WTC11 (cell line): ENCODE data around the gene LIN7A. TPM values are rescaled to one million over a fixed set of nuclear protein-coding genes. Genes with fewer than 3 reads are reported as not detected.

Source experiments
- ATAC-seq: fragments of 200-7000 bp; cut with Tn5 transposase; 2 replicates; pipeline ENCODE4 v1.10.0; 2021; ENCODE audit warnings: mild to moderate bottlenecking, moderate library complexity
- CTCF ChIA-PET: fragments of 300-600 bp; sonication (Branson Sonifier 250); formaldehyde crosslinking; loops from one replicate; lab custom pipeline; 2021; ENCODE audit warnings: antibody characterized with exemption; lab: Charles Lee
- POLR2A ChIA-PET: fragments of 350-600 bp; sonication (Branson Sonifier 250); formaldehyde crosslinking; loops from one replicate; lab custom pipeline; 2021; ENCODE audit warnings: antibody characterized with exemption; lab: Charles Lee
- DNase-seq: peaks from one replicate; pipeline ENCODE4 v3.0.0; 2021; ENCODE audit warnings: low spot score
- H3K27ac Mint-ChIP-seq: 2 replicates; pipeline ENCODE4 v1.8.0; 2021; ENCODE audit warnings: mixed read lengths
- H3K27me3 Mint-ChIP-seq: 2 replicates; pipeline ENCODE4 v1.8.0; 2021; ENCODE audit warnings: low read depth, mild to moderate bottlenecking, moderate library complexity, mixed read lengths
- H3K36me3 Mint-ChIP-seq: 2 replicates; pipeline ENCODE4 v1.8.0; 2021; ENCODE audit warnings: mixed read lengths
- H3K4me1 Mint-ChIP-seq: 2 replicates; pipeline ENCODE4 v1.8.0; 2022; ENCODE audit warnings: mixed read lengths
- H3K4me3 Mint-ChIP-seq: 2 replicates; pipeline ENCODE4 v1.8.0; 2021; ENCODE audit warnings: mild to moderate bottlenecking, moderate library complexity, mixed read lengths
- H3K9me3 Mint-ChIP-seq: 2 replicates; pipeline ENCODE4 v1.8.0; 2021; ENCODE audit warnings: mixed read lengths
- CTCF ChIP-seq: fragments of 200-600 bp; IDR thresholded peaks from 2 replicates; pipeline ENCODE4 v1.8.0; 2022; ENCODE audit warnings: antibody characterized with exemption
- ELF4 ChIP-seq: sonication (generic); formaldehyde crosslinking; IDR thresholded peaks from 2 replicates; pipeline ENCODE4 v1.8.1; 2022; ENCODE audit warnings: low read depth, mild to moderate bottlenecking, moderate library complexity, missing genetic modification reagents
- GABPB1 ChIP-seq: sonication (generic); formaldehyde crosslinking; IDR thresholded peaks from 2 replicates; pipeline ENCODE4 v1.8.1; 2023; ENCODE audit warnings: mild to moderate bottlenecking, missing genetic modification reagents
- GTF2I ChIP-seq: fragments of 250-450 bp; sonication (Bioruptor Pico); conservative IDR thresholded peaks from 2 replicates; pipeline ENCODE4 v1.4.0; 2021; ENCODE audit warnings: mild to moderate bottlenecking
- JAZF1 ChIP-seq: fragments of 250-450 bp; sonication (Bioruptor Pico); IDR thresholded peaks from 2 replicates; pipeline ENCODE4 v1.9.0; 2021; ENCODE audit warnings: moderate library complexity, mild to moderate bottlenecking, inconsistent platforms
- JUN ChIP-seq: sonication (generic); formaldehyde crosslinking; IDR thresholded peaks from 2 replicates; pipeline ENCODE4 v1.8.0; 2023; ENCODE audit warnings: mild to moderate bottlenecking, missing genetic modification reagents
- KAT7 ChIP-seq: sonication (generic); formaldehyde crosslinking; IDR thresholded peaks from 2 replicates; pipeline ENCODE4 v1.8.1; 2023; ENCODE audit warnings: missing genetic modification reagents, mild to moderate bottlenecking, borderline replicate concordance
- NR1H2 ChIP-seq: sonication (generic); formaldehyde crosslinking; IDR thresholded peaks from 2 replicates; pipeline ENCODE4 v1.9.0; 2021; ENCODE audit warnings: mild to moderate bottlenecking, moderate library complexity, missing genetic modification reagents
- PRDM15 ChIP-seq: sonication (generic); formaldehyde crosslinking; IDR thresholded peaks from 2 replicates; pipeline ENCODE4 v1.8.0; 2022; ENCODE audit warnings: missing genetic modification reagents
- RELA ChIP-seq: sonication (generic); formaldehyde crosslinking; IDR thresholded peaks from 2 replicates; pipeline ENCODE4 v1.8.1; 2022; ENCODE audit warnings: missing genetic modification reagents, mild to moderate bottlenecking, borderline replicate concordance
- SMAD3 ChIP-seq: sonication (generic); formaldehyde crosslinking; IDR thresholded peaks from 2 replicates; pipeline ENCODE4 v1.8.0; 2022; ENCODE audit warnings: missing genetic modification reagents, mild to moderate bottlenecking, borderline replicate concordance
- SP1 ChIP-seq: sonication (generic); formaldehyde crosslinking; conservative IDR thresholded peaks from 2 replicates; pipeline ENCODE4 v1.8.1; 2022; ENCODE audit warnings: missing genetic modification reagents
- USF2 ChIP-seq: sonication (generic); formaldehyde crosslinking; IDR thresholded peaks from 2 replicates; pipeline ENCODE4 v1.8.1; 2023; ENCODE audit warnings: mild to moderate bottlenecking, missing genetic modification reagents, moderate library complexity
- ZBTB43 ChIP-seq: sonication (generic); formaldehyde crosslinking; IDR thresholded peaks from 2 replicates; pipeline ENCODE4 v1.8.1; 2023; ENCODE audit warnings: mild to moderate bottlenecking, missing genetic modification reagents
- ZNF138 ChIP-seq: sonication (generic); formaldehyde crosslinking; conservative IDR thresholded peaks from 2 replicates; pipeline ENCODE4 v1.8.1; 2022; ENCODE audit warnings: mild to moderate bottlenecking, moderate library complexity, missing genetic modification reagents
- ZNF219 ChIP-seq: sonication (generic); formaldehyde crosslinking; IDR thresholded peaks from 2 replicates; pipeline ENCODE4 v1.8.0; 2023; ENCODE audit warnings: missing genetic modification reagents, mild to moderate bottlenecking, borderline replicate concordance
- ZNF263 ChIP-seq: sonication (generic); formaldehyde crosslinking; IDR thresholded peaks from 2 replicates; pipeline ENCODE4 v1.8.1; 2022; ENCODE audit warnings: low read depth, mild to moderate bottlenecking, moderate library complexity, missing genetic modification reagents
- ZNF281 ChIP-seq: sonication (generic); formaldehyde crosslinking; IDR thresholded peaks from 2 replicates; pipeline ENCODE4 v1.8.0; 2023; ENCODE audit warnings: mild to moderate bottlenecking, missing genetic modification reagents
- ZNF317 ChIP-seq: sonication (generic); formaldehyde crosslinking; IDR thresholded peaks from 2 replicates; pipeline ENCODE4 v1.8.1; 2023; ENCODE audit warnings: low read depth, mild to moderate bottlenecking, moderate library complexity, missing genetic modification reagents, borderline replicate concordance
- ZNF416 ChIP-seq: fragments of 250-450 bp; sonication (Bioruptor Pico); IDR thresholded peaks from 2 replicates; pipeline ENCODE4 v1.9.0; 2021; ENCODE audit warnings: mild to moderate bottlenecking, inconsistent platforms
- ZNF423 ChIP-seq: fragments of 250-450 bp; sonication (Bioruptor Pico); IDR thresholded peaks from 2 replicates; pipeline ENCODE4 v2.1.2; 2022; ENCODE audit warnings: mild to moderate bottlenecking, moderate library complexity
- total RNA-seq: library from RNA; stranded (reverse); gene quantifications from 3 replicates; pipeline ENCODE4 v1.2.3, GENCODE V29; 2021

LIN7A gene
- total RNA-seq, 1 experiment from 2014 or later: 8.5 TPM

- TF ChIP-seq JAZF1 (CRISPR knock-in tag) (no peak), KAT7 (CRISPR knock-in tag) (no peak), GTF2I (CRISPR knock-in tag) (no peak), SP1 (CRISPR knock-in tag) (no peak)
Measured at GRCh38 chr12:80958162-80958561, 20.4 kb upstream of the LIN7A start (continued).

- H3K36me3 Mint-ChIP-seq: no peaks in the 10 kb centered on the region
- ATAC-seq (peak; percentile 75), DNase-seq (no peak)
- 0 out of 2 replicates have a peak, but pooled peaks cover 7% of the 10 kb centered on the region for H3K9me3 Mint-ChIP-seq
- POLR2A ChIA-PET: no interaction called here
- H3K27me3 Mint-ChIP-seq: no peaks in the 10 kb centered on the region
- no peak overlapping the region for H3K4me3 Mint-ChIP-seq
- CTCF ChIA-PET: no interaction called here
- H3K4me1 Mint-ChIP-seq: peaks cover 22% of the 10 kb centered on the region
- TF ChIP-seq CTCF (no peak), ZNF423 (CRISPR knock-in tag) (no peak), USF2 (CRISPR knock-in tag) (no peak), GABPB1 (CRISPR knock-in tag) (no peak), RELA (CRISPR knock-in tag) (no peak), ZNF138 (CRISPR knock-in tag) (no peak), ZNF219 (no peak), SMAD3 (CRISPR knock-in tag) (no peak), GTF2I (CRISPR knock-in tag) (no peak), NR1H2 (no peak), ZNF416 (CRISPR knock-in tag) (no peak), ZBTB43 (CRISPR knock-in tag) (no peak), ZNF281 (CRISPR knock-in tag) (no peak), ZNF317 (CRISPR knock-in tag) (no peak), PRDM15 (CRISPR knock-in tag) (no peak), ZNF263 (CRISPR knock-in tag) (no peak), JUN (CRISPR knock-in tag) (no peak), ELF4 (no peak)
- TF ChIP-seq, all 79 proteins: peak for 0
- no peak overlapping the region for H3K27ac Mint-ChIP-seq
Measured at GRCh38 chr12:80954857-80955520, 17.3 kb upstream of the LIN7A start.
